NCI-H1417 treated with DMSO at 0.1 percent for 48 hours (cell line): ENCODE results near the gene CFAP410.
A peak's percentile ranks its signal among the peaks of the same experiment; 100 is the strongest.

Source experiments
- DNase-seq: peaks from one replicate; lab custom pipeline; 2025; lab: John Stamatoyannopoulos, UW

Gene CFAP410

DNA sequence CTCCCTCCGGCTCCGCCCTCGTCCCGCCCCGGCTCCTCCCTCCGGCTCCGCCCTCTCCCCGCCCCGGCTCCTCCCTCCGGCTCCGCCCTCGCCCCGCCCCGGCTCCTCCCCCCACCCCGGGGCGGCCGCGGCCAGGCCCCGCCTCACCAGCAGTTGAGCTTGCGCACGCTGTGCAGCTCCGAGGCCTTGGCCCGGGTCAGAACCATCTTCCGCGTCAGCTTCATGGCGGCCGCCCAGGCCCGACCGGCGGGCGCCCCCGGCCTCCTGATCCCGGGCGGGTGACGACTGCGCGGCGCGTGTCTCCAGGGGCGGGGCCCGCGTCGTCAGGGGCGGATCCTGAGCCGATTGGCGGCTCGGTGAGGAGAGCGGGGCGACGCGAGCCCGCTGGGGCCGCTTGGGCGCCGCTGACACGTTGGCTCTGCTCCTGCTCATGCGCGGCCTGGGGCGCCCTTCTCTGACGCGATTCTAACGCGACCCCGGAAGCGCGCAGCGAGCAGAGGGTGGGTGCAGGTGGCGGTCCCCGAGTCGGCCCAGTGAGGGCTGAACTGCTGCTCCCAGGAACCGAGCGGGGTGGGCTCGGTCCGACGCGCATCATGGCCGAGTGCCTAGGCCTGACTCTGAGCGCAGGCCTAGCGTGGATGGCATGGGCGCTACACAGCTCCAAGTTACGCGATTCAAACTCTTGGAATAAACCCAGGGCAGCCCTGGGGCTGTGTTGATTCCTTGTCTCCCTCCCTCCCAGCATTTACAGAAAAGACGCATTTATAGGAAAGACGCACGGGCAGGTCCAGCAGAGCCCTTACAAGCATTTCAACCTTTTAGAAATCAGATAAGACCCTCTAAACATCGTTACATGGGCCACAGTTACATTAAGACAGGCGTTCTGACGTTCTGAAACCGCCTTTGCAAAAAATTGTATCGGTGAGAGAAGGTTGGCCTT, at the start of gene CFAP410:
CFAP410 (minus strand) TSS at position 420 of the 940 bp plus-strand sequence; CDS start at position 224, 196 bp downstream.
- peak; percentile 50 for DNase-seq

DNA sequence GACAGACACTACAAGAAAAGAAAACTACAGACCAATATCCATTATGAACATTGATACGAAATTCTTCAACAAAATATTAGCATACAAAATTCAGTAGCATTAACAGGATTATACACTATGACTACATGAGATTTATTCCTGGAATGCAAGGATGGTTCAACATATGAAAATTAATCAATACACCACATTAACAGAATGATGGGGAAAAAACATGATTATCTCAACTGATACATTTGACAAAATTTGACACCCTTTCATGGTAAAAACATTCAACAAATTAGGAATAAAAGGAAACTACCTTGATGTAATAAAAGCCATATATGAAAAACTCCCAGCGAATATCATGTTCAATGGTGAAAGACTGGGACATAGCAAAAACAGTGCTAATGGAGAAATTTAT, 45.8 kb upstream of the CFAP410 start:
- no peak for DNase-seq

DNA sequence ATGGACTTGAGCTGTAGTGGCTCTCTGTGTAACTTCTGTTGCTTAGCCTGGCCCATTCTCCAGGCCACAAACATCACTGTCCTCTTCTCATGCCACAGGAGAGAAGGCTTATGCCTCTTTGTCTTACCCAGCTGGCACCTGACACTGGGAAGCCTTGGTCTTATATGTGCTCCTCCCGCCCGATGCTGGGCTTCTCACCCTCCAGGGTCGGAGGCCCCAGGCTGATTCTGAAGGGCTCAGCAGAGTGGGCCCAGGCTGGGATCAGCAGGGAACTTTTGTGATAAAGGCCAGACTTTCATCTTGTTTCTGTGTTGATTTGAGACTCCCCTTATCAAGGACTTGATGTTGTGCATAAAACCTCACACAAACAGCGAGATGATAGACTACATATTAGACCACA, 44.0 kb upstream of the CFAP410 start:
- no peak for DNase-seq

DNA sequence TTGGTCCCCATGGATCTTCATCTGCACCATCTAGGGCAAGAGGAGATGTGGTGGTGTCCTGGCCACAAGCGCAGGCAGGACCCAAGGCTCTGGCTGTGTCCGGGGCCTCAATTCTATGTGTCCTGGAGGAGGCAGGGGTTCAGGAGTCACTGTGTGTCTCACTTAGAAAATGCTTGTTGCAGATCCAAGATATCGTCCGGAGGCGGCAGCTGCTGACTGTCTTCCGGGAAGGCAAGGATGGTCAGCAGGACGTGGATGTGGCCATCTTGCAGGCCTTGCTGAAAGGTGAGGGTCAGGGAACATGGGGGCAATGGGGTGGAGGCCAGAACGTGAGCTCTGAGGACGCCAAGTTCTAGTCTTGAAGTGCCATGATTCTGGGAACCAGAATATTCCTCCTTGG, 43.3 kb upstream of the CFAP410 start:
- no peak for DNase-seq

DNA sequence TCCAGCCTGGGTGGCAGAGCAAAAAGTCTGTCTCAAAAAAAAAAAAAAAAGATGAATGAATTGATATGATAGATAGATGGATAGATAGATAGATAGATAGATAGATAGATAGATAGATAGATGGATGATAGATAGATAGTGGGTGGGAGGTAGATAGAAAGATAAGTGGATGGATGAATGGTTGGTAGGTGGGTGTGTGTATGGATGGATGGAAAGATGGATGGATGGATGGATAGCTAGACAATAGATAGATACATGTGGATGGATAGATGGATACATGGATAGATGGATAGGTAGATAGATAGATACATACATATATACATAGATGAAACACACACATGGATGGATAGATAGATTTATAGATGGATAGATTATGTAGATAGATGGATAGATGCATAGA, 42.7 kb upstream of the CFAP410 start:
- DNase-seq, result no peak

DNA sequence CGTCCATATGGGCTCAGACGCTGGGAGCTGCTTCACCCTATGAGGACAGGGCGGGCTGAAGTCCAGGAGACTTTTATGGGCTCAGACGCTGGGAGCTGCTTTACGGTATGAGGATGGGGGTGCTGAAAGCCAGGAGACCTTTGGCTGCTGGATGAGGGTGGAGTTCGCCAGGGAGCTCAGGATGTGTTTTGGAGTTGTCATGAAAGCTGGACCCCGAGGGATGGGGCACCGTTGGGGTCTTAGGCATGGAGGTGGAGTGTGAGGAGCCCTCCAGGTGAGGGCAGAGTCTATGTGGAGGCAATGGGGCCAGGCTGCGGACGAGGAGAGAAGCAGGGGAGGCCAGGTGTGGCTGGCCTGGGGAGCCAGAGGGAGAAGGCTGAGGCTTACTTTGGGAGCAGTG, 41.7 kb upstream of the CFAP410 start:
- DNase-seq, result no peak

DNA sequence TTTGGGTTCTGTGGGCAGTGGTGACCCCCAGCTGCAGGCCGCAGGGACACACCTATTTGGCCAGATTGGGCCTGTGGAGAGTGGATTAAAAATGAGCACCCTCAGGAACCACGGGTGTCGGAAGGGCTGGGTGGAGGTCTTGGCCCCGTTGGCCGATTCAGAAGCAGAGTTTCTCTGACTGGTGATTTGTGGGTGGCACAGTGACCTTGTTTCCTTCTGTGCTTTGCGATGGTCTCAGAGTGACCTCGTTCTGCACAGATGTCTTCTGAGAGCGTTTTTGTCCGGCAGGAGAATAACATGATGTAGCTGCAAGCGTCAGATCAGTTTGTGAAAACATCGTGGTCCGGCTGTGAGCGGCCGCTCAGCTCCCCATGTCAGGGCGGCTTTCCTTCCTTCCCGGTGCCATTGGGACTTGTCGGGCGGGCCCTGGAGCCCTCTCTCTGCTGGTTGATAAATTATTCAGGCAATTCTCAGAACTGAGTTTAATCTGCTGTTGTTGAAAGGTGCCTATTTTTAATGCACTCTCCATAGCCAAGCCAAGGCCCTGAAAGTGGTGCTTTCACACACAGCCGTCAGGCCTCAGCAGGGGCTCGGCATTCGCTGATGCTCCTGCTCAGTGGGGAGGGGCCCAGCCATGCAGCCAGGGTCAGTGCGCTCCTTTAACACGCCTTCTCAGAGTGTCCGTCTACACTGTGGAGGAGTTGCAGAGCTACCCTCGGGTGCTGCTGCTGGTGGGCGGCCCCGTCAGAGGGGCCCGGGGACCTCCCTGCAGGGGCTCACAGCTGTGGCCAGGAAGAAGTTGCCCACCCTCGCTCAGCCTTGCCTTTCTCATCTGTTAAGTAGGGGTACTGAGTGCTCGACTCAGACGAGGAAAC, 41.0 kb upstream of the CFAP410 start:
- DNase-seq, result no peak

DNA sequence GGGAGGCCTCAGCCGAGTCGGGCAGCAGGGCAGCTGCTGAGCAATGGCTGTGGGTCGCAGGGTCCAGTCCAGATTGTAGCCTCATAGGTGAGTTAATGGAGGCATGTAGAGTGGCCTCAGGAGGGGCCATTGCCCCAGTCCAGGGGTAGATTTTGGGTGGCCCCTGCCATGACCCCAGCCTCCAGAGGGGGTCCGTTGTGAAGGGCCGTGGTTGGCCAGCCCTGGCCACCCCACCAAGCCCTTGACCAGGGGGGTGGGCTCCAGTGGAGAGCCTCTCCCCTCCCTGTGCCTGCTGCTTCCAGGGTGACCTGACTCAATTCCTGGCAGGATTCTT, 40.3 kb upstream of the CFAP410 start:
- DNase-seq, result no peak

DNA sequence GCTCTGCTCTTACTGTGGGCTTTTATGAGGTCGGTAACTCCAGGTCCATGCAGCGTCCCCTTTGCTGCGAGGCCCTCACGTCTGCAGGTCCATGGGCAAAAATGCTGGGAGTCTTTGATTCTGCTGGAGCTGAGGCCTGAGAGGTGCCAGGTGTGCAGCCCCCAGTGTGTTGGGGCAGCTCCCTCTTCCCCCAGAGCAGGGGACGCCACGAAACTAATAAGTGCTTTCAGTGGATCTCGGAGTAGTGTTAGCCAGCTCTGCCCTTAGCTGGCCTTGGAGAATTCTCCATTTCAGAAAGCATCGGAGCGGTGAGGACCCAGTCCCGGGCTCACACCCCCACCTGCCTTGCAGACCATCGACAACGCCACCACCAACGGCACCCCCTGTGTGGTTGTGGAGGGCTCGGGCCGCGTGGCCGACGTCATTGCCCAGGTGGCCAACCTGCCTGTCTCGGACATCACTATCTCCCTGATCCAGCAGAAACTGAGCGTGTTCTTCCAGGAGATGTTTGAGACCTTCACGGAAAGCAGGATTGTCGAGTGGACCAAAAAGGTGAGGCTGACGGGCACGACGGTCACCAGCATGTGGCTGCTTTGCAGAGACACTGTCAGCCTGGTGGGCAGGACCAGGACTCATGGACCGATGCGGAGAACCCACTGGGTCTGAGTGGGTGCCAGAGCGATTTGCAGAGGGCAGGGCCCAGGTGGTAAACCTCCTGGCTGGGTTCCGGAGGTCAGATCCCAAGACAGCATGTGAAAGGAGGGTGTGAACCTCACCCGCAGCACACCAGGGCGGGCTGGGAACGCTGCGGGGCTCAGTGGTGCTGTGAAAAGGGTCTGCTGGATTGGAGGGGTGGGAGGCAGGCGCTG, 39.7 kb upstream of the CFAP410 start:
- no peak for DNase-seq

DNA sequence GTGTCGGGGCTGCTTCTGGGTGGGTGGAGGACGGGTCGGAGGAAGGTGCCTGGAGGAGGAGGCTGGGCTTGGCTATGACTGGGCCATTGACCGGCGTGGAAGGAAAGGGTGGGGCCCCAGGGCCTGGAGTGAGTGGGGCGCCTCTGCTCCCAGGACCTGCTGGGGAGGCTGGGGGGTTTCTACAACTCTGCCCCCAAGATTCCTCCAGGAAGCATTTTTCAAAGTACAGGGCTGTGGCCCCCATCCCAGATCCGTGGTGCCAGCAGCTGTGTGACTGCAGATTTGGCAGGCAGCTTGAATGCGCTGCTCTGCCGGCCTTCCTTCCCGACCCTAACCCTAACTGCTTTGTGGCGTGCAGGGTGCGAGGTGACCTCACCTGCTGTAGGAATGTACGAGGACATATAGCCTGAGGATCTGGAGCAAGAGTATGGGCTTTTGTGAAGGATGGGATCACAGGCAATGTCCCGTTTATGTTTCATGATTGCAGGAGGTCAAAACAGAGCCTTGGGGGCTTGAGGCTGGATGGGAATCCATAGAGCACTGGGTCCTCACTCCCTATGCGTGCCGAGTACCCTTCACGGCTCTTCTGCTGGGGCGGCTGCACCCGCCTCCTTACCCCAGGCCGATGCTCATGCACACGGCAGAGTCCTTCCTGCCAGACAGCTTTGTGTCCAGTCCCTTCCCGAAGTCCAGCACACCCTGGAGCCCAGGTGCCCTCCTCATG, 38.9 kb upstream of the CFAP410 start:
- no peak for DNase-seq

DNA sequence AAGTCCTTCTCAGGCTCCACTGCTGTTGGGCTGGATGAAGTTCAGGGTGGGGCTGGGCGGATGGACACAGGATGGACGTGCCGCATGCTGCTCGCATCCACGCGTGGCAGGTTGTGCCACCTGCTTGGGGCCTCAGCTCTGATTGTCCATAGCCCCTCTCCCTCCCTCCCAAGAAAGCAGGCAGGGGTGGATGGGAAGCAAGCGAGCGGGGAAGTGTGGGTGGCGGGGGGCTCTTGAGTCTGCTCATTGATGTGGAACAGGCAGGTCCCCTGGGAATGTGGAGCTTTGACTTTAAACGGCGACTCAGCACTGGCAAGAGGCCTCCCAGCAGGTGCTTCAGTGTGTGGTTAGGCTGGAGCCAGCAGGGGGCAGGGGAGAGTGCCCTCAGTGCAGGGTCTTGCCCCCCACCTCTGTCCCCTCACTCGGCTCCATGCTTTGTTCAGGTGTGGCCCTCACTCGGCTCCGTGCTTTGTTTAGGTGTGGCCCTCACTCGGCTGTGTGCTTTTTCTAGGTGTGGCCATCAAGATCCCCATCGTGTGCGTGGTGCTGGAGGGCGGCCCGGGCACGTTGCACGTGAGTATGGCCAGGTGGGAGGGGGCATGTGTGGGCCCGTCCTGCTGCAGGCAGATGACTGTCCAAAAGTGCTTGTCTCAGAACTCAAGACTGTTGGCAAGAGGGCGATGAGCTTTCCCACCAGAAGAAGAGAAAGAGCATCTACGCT, 38.2 kb upstream of the CFAP410 start:
- no peak for DNase-seq

DNA sequence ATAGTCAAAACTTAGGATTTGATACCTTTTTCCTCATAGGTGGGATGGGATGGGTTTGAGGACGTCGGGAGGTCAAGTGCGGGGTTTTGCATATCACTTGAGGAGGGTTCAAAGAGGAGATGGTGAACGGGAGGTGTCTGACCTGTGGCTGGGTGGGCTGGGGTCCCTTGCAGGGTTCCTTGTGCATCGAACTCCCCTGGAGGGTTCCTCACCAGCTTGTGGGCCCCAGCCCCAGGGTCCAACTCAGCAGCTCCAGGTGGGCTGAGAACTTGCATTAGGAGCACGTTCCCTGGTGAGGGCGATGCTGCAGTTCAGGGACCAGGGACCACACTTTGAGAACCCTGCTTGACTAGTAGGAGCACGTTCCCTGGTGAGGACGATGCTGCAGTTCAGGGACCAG, 37.4 kb upstream of the CFAP410 start:
- no peak for DNase-seq

DNA sequence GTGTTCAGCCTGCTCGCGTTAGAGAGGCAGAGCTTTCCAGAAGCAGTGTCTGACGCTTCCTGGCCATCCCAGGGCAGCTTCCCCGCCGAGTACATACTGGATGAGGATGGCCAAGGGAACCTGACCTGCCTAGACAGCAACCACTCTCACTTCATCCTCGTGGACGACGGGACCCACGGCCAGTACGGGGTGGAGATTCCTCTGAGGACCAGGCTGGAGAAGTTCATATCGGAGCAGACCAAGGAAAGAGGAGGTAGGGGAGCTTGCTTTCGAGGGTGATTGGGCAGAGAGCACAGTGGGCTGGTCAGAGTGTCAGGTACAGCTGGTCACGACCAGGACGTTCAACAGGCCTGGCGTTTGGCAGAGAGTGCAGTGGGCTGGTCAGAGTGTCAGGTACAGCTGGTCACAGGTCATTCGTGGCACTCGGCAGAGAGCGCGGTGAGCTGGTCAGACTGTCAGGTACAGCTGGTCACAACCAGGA, 36.6 kb upstream of the CFAP410 start:
- no peak for DNase-seq

DNA sequence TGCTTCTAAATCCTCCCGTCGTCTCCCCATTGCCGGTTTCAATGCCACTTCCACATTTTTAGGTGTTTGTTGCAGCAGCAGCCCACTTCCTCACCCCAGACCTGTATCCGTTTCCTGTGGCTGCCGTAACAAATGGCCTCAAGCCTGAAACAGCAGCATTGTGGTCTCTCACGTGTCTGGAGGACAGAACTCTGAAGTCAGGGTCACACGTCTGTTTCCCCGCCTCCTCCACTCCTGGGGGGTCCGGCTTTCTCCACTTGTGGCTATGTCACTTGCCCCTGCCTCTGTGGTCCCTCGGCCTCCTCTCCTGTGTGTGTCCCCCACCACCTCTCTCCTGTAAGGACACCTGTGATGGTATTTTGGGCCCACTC, 36.1 kb upstream of the CFAP410 start:
- DNase-seq, result no peak

DNA sequence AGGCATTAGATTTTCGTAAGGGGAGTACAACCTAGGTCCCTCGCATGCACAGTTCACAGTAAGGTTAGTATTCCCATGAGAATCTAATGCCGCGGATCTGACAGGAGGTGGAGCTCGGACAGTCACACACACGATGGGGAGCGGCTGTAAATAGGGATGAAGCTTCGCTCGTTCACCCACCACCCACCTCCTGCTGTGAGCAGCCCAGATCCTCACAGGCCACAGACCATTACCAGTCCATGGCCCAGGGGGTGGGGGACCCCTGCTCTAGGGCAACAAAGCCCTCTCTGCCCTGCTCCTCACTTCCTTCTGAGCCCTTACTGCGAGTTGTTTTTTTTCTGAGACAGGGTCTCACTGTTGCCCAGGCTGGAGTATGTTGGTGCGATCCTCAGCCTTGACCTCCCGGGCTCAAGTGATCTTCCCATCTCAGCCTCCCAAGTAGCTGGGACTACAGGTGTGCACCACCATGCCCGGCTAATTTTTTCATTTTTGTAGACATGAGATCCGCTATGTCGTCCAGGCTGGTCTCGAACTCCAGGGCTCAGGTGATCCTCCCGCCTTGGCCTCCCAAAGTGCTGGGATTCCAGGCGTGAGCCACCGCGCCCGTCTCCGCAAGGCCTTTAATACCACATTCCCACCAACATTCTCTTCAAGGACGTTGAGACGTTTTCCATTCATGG, 35.6 kb upstream of the CFAP410 start:
- DNase-seq, result no peak

DNA sequence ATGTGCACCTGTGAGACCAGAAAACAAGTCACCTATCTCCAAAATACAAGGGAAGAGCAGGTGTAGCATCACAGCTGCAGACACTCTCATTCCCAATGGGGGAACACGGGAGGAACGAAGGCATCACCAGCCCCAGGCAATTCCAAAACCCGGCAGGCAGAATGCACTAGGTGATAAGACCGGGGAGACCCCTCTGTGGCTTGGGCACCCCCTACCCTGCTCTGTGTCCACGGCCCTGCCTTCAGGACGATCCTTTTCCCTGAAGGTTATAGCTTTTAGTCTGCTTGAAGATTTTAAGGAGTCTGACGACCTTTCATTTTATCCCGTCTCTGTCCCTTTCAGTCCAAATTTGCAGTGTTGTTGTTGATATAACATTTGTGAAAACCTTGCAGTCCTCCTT, 33.4 kb upstream of the CFAP410 start:
- DNase-seq, result no peak

DNA sequence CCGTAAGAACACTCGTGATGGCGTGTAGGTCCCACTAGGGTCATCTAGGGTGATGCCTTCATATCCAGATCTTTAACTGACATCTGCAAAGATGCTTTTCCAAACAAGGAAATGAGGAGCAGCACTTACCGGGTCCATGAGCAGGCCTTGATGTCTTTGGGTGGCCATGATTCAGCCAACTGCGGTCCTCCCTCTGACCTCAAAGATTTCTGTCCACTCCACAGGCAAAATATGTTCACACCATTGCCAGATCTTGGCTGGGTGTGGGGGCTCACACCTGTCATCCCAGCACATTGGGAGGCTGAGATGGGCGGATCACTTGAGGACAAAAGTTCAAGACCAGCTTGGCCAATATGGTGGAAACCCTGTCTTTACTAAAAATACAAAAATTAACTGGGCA, 32.4 kb upstream of the CFAP410 start:
- no peak for DNase-seq

DNA sequence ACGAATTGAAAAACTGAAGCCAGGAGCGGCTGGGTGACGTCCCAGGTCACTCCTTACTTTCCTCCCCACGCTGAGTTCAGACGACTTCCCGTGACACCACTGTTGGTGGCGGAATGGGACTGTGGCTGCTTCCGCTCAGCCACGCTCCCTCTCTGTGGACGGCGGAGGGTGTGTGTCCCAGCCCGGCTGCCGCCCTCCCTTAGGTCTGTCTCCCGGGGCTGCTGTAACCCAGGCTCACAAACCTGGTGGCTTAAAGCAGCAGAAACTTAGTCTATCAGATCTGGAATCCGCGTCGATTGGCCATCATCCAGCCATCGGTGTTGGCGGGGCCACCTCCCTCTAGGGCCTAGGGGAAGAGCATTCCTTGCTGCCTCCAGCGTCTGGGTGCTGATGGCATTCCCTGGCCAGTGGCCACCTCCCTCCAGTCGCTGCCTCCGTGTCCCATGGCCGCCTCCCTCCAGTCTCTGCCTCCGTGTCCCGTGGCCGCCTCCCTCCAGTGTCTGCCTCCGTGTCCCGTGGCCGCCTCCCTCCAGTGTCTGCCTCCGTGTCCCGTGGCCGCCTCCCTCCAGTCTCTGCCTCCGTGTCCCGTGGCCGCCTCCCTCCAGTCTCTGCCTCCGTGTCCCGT, 31.7 kb upstream of the CFAP410 start:
- no peak for DNase-seq

DNA sequence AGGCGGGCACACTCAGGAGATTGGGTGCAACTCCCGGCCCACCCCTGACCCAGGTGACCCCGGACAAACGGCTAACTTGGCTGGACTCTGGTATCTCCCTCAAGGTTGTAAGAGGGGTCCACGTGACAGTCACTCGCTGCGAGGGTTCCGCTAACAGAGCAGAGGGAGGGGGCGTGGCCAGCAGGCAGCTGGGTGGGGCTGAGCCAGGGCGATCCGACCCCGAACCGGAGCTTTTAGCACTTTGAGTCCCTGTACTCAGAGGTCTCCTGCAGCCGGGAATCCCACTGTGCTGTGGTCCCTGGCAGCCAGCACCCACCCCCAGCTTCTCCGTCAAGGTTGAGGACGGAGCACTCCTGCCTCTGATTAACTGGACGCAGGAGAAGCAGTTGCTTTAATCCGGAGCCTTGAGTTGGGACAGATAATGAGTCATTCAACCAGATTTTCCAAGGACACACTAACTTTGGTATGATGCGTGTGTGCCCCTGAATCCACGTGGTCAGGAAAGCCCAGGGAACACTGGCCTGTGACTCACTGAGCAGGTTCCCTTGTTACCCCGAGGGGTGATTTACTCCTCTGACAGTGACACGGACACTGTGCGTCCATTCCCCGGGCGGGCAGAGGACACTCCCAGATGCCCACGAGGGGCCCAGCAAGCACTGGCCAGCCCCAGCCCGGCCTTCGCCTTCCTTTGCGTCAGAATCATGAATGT, 31.0 kb upstream of the CFAP410 start:
- no peak for DNase-seq
